ENCODE results near the gene CACNA2D2. TPM values are rescaled to one million over a fixed set of nuclear protein-coding genes. Genes with fewer than 3 reads are reported as not detected.

Gene CACNA2D2
- total RNA-seq, 1 donor from 2014 or later, result 1.00 TPM

- FAIRE-seq (no peak), DNase-seq (ENCODE audit: low read depth) (no peak)
- no peak overlapping the region for H3K27ac ChIP-seq (ENCODE audit: low read depth, low read length)
- no peak overlapping the region for H3K4me2 ChIP-seq (ENCODE audit: low read length)
- H3K4me1 ChIP-seq (ENCODE audit: insufficient read depth, low read length), result peaks cover 7% of the 10 kb centered on the region
- no peaks in the 10 kb centered on the region for H3K36me3 ChIP-seq (ENCODE audit: insufficient read depth, low read length)
- Mint-ChIP-seq H3K4me3 (ENCODE audit: unreplicated experiment) (no peak overlapping the region), H3K4me1 (ENCODE audit: low read depth, unreplicated experiment) (peaks cover 7% of the 10 kb centered on the region), H3K27ac (ENCODE audit: unreplicated experiment) (no peak overlapping the region), H3K36me3 (ENCODE audit: low read depth, unreplicated experiment) (peaks cover 2% of the 10 kb centered on the region), H3K27me3 (ENCODE audit: low read depth, unreplicated experiment) (peaks cover 13% of the 10 kb centered on the region), H3K9me3 (ENCODE audit: unreplicated experiment) (peaks cover 3% of the 10 kb centered on the region)
- H3K9ac ChIP-seq (ENCODE audit: low read length), result no peak overlapping the region
- H3K9me3 ChIP-seq (ENCODE audit: insufficient read depth, low read depth, low read length), result no peaks in the 10 kb centered on the region
- TF ChIP-seq EZH2 (IDR thresholded peaks at IDR 0.05; ENCODE audit: insufficient read depth, low read length), result no peak
- no peak for TF ChIP-seq CTCF (IDR thresholded peaks at IDR 0.05; ENCODE audit: insufficient read depth, low read depth, low read length)
- H3K79me2 ChIP-seq (ENCODE audit: insufficient read depth, low read length), result no peaks in the 10 kb centered on the region
- H2AFZ ChIP-seq (ENCODE audit: low read depth, low read length), result no peak overlapping the region
- no peaks in the 10 kb centered on the region for H4K20me1 ChIP-seq (ENCODE audit: insufficient read depth, low read length)
- H3K4me3 ChIP-seq (ENCODE audit: insufficient read depth, low read depth, low read length), result no peak overlapping the region
- H3K27me3 ChIP-seq (ENCODE audit: insufficient read depth, low read length), result no peaks in the 10 kb centered on the region
Observed at GRCh38 chr3:50473768-50474167, 29.7 kb downstream of the CACNA2D2 start.

GRCh38 chr3:50472958-50473357 is 30.5 kb downstream of the CACNA2D2 start:
- no peak overlapping the region for H3K4me3 ChIP-seq (ENCODE audit: insufficient read depth, low read depth, low read length)
- no peak for FAIRE-seq
- Mint-ChIP-seq H3K4me3 (ENCODE audit: unreplicated experiment) (no peak overlapping the region), H3K27me3 (ENCODE audit: low read depth, unreplicated experiment) (peaks cover 17% of the 10 kb centered on the region), H3K9me3 (ENCODE audit: unreplicated experiment) (peaks cover 1% of the 10 kb centered on the region), H3K4me1 (ENCODE audit: low read depth, unreplicated experiment) (peaks cover 7% of the 10 kb centered on the region), H3K36me3 (ENCODE audit: low read depth, unreplicated experiment) (peaks cover 2% of the 10 kb centered on the region), H3K27ac (ENCODE audit: unreplicated experiment) (no peak overlapping the region)
- peaks cover 7% of the 10 kb centered on the region for H3K4me1 ChIP-seq (ENCODE audit: insufficient read depth, low read length)
- H3K27ac ChIP-seq (ENCODE audit: low read depth, low read length), result no peak overlapping the region
- H3K36me3 ChIP-seq (ENCODE audit: insufficient read depth, low read length), result no peaks in the 10 kb centered on the region
- no peaks in the 10 kb centered on the region for H3K9me3 ChIP-seq (ENCODE audit: insufficient read depth, low read depth, low read length)
- DNase-seq (ENCODE audit: low read depth), result no peak
- TF ChIP-seq CTCF (IDR thresholded peaks at IDR 0.05; ENCODE audit: insufficient read depth, low read depth, low read length) (no peak), EZH2 (IDR thresholded peaks at IDR 0.05; ENCODE audit: insufficient read depth, low read length) (no peak)
- no peak overlapping the region for H2AFZ ChIP-seq (ENCODE audit: low read depth, low read length)
- no peak overlapping the region for H3K9ac ChIP-seq (ENCODE audit: low read length)
- no peak overlapping the region for H3K4me2 ChIP-seq (ENCODE audit: low read length)
- no peaks in the 10 kb centered on the region for H3K27me3 ChIP-seq (ENCODE audit: insufficient read depth, low read length)
- H4K20me1 ChIP-seq (ENCODE audit: insufficient read depth, low read length), result no peaks in the 10 kb centered on the region
- H3K79me2 ChIP-seq (ENCODE audit: insufficient read depth, low read length), result no peaks in the 10 kb centered on the region

GRCh38 chr3:50470658-50471057 is 32.8 kb downstream of the CACNA2D2 start:
- Histone ChIP-seq H3K79me2 (ENCODE audit: insufficient read depth, low read length) (no peaks in the 10 kb centered on the region), H3K36me3 (ENCODE audit: insufficient read depth, low read length) (no peaks in the 10 kb centered on the region), H2AFZ (ENCODE audit: low read depth, low read length) (no peak overlapping the region), H3K27me3 (ENCODE audit: insufficient read depth, low read length) (peaks cover 5% of the 10 kb centered on the region), H3K4me3 (ENCODE audit: insufficient read depth, low read depth, low read length) (no peak overlapping the region), H3K27ac (ENCODE audit: low read depth, low read length) (no peak overlapping the region), H3K9ac (ENCODE audit: low read length) (no peak overlapping the region), H4K20me1 (ENCODE audit: insufficient read depth, low read length) (no peaks in the 10 kb centered on the region), H3K4me1 (ENCODE audit: insufficient read depth, low read length) (peaks cover 7% of the 10 kb centered on the region), H3K9me3 (ENCODE audit: insufficient read depth, low read depth, low read length) (no peaks in the 10 kb centered on the region), H3K4me2 (ENCODE audit: low read length) (no peak overlapping the region)
- Mint-ChIP-seq H3K9me3 (ENCODE audit: unreplicated experiment) (no peaks in the 10 kb centered on the region), H3K27me3 (ENCODE audit: low read depth, unreplicated experiment) (peaks cover 34% of the 10 kb centered on the region), H3K36me3 (ENCODE audit: low read depth, unreplicated experiment) (no peaks in the 10 kb centered on the region), H3K27ac (ENCODE audit: unreplicated experiment) (no peak overlapping the region), H3K4me3 (ENCODE audit: unreplicated experiment) (no peak overlapping the region), H3K4me1 (ENCODE audit: low read depth, unreplicated experiment) (peaks cover 7% of the 10 kb centered on the region)
- FAIRE-seq (no peak), DNase-seq (ENCODE audit: low read depth) (no peak)
- TF ChIP-seq EZH2 (IDR thresholded peaks at IDR 0.05; ENCODE audit: insufficient read depth, low read length), result no peak
- TF ChIP-seq CTCF (IDR thresholded peaks at IDR 0.05; ENCODE audit: insufficient read depth, low read depth, low read length), result no peak
